Smooth muscle cell of the brain vasculature (primary cell): Measurements from ENCODE around the gene TMEM44.
"Not testable (repeated sequence)": the region's sequence is repeated elsewhere in the genome, so short reads cannot be mapped to it uniquely, and the experiment has no call there.

ENCODE experiments used
- DNase-seq: peaks from one replicate; pipeline ENCODE4 v3.0.0-alpha.2; 2012; ENCODE audit warnings: low read depth, low spot score

Gene TMEM44

GRCh38 chr3:194610689-194611088 is 22.5 kb downstream of the TMEM44 start:
- DNase-seq, result no peak

GRCh38 chr3:194609601-194610000 is 23.6 kb downstream of the TMEM44 start:
- DNase-seq, result no peak

GRCh38 chr3:194608981-194609380 is 24.2 kb downstream of the TMEM44 start:
- no peak for DNase-seq

- DNase-seq, result no peak
Measured at GRCh38 chr3:194607592-194608389, 25.4 kb downstream of the TMEM44 start.

GRCh38 chr3:194606941-194607340 is 26.3 kb downstream of the TMEM44 start:
- DNase-seq, result no peak

- no peak for DNase-seq
Measured at GRCh38 chr3:194606163-194606562, 27.1 kb downstream of the TMEM44 start.

GRCh38 chr3:194605314-194605713 is 27.9 kb downstream of the TMEM44 start:
- DNase-seq, result not testable (repeated sequence)

GRCh38 chr3:194604837-194605236 is 28.4 kb downstream of the TMEM44 start:
- DNase-seq, result no peak

- DNase-seq, result no peak
Measured at GRCh38 chr3:194604126-194604525, 29.1 kb downstream of the TMEM44 start.

GRCh38 chr3:194602669-194603171 is 30.5 kb downstream of the TMEM44 start:
- DNase-seq, result no peak

- DNase-seq, result peak; percentile 53
Measured at GRCh38 chr3:194598771-194599557, 34.3 kb downstream of the TMEM44 start.

GRCh38 chr3:194596906-194597305 is 36.3 kb downstream of the TMEM44 start:
- DNase-seq, result no peak

GRCh38 chr3:194592798-194593752 is 40.1 kb downstream of the TMEM44 start:
- DNase-seq, result peak; percentile 97

GRCh38 chr3:194588741-194589140 is 44.5 kb downstream of the TMEM44 start:
- no peak for DNase-seq

GRCh38 chr3:194588236-194588635 is 45.0 kb downstream of the TMEM44 start:
- no peak for DNase-seq

GRCh38 chr3:194587438-194587931 is 45.7 kb downstream of the TMEM44 start:
- no peak for DNase-seq

- DNase-seq, result no peak
Measured at GRCh38 chr3:194586836-194587235, 46.4 kb downstream of the TMEM44 start.

- DNase-seq, result no peak
Measured at GRCh38 chr3:194585880-194586281, 47.3 kb downstream of the TMEM44 start.

GRCh38 chr3:194584866-194585265 is 48.4 kb downstream of the TMEM44 start:
- DNase-seq, result no peak

- no peak for DNase-seq
Measured at GRCh38 chr3:194584320-194584776, 48.9 kb downstream of the TMEM44 start.
